Kidney glomerular epithelial cell (primary cell): ENCODE data around the gene MEP1B.
"Not testable (repeated sequence)": the region's sequence is repeated elsewhere in the genome, so short reads cannot be mapped to it uniquely, and the experiment has no call there.

Experiments used
- DNase-seq: peaks from one replicate; lab custom pipeline; 2025; lab: John Stamatoyannopoulos, UW

The MEP1B gene

DNA sequence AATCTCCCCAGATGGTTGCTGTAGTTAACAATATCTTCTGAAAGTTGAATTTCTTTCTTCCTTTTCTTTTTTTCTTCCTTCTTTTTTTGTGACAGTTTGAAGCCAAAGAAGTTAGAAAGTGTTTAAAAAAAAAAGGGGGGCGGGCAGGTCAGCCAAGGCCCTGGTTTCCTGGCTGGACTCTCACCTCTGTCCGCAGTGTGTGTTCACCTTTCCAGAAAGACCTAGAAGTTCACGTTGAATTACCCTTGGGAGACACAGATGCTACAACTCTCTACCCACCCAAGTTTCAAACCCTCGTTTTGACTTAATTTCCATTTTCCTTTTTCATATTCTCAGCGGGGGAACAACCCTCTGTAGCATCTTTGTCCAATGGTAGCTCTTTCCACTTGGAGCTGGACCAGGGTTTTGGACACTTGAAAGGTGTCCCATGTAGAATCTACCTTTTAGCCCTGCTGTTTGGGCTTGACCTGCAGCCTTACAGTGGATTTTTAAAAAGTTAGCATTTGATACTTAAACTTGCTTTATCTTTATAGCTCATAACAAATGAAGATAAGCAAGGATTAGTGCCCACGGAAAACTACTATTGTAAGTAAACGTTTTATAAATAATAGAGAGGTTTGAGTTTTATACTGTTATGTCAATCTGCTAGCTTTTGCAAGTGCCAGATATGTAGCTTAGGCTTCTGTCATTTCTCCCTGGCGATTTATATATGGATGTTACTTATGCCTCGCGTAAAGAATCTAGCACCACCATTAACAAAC is 20.0 kb downstream of the MEP1B start:
- no peak for DNase-seq

GRCh38 chr18:32213693-32214092 is 23.9 kb downstream of the MEP1B start:
- no peak for DNase-seq

GRCh38 chr18:32216390-32216789 is 26.6 kb downstream of the MEP1B start:
- no peak for DNase-seq

- no peak for DNase-seq
These were observed 29.7 kb downstream of the MEP1B start for GRCh38 chr18:32219431-32220018.

DNA sequence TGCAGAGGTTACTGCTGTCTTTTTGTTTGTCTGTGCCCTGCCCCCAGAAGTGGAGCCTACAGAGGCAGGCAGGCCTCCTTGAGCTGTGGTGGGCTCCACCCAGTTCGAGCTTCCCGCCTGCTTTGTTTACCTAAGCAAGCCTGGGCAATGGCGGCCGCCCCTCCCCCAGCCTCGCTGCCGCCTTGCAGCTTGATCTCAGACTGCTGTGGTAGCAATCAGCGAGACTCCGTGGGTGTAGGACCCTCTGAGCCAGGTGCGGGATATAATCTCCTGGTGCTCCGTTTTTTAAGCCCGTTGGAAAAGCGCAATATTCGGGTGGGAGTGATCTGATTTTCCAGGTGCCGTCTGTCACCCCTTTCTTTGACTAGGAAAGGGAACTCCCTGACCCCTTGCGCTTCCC is 43.5 kb downstream of the MEP1B start:
- DNase-seq, result not testable (repeated sequence)

DNA sequence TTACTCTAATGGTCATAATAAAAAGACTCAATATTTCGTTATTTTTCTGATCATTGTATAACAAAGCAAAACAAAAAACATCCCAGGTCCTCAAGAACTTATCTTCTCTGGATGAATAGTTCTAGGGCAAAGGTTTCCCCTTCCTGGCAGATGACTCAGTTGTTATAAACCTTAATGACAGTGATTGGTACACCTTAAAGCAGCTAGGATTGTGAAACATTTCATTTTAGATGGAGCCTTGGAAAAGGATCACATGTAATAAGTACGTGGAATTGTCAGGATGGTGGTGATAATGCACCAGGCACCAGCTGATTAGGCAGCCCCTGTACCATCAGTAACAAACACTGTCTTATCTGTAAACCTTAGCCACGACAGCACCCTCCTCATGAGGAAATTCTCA is 47.2 kb downstream of the MEP1B start:
- no peak for DNase-seq

GRCh38 chr18:32238635-32239268 is 48.9 kb downstream of the MEP1B start:
- no peak for DNase-seq

GRCh38 chr18:32242395-32242794 is 52.6 kb downstream of the MEP1B start:
- no peak for DNase-seq

GRCh38 chr18:32243358-32243757 is 53.5 kb downstream of the MEP1B start:
- DNase-seq, result no peak

DNA sequence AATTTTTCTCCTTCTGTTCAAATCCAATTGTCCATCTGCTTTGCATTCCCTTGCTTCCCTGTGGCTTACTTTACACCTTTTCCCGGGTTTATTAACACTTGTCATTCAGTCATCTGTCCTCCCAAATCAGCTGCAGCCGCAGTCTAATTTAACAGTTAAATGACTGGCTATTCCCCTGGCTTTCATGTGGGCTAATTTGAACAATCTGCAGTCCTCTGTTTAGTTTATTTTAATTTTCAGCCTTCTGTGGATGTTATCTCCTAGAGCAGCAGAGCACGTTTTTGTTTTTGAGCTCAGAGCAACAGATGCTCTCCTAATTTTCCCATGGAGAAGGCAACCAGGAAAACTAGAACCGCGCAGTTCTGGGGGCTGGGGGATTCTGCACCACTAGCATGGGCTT is 55.0 kb downstream of the MEP1B start:
- DNase-seq, result no peak

DNA sequence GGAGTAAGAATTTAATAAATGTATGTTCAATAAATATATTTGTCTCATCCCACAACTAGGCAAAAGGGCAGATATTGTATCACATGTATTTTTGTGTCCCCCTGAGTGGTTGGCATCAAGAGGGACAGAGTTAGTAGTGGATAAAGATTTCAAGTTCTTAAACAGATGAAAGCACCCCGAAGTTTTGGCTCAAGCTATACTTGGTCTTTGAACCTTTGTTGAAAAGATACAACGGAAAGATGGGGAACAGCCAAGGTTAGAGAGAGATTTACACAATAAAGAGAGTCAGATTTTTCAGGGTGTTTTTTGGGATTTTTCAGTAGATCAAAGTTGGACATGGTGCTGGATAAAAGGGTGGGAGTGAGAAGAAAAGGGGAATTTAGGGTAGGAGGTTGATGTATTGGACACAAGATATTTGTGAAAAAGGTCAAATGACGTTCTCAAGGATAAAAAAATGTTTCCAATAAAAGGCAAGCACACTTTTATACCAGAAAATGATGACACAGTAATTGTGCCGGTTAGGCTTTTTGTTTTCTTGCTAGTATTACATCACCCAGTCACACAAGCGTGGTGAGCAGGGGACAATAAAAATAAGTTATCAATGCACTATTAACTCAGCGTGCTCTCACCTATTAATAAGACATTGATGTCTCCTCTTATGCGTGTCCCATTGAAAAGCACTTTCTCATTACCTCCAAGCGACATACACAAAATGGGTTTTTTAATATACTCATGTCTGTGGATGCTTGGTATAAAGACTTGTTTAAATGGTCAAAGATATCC is 59.5 kb downstream of the MEP1B start:
- DNase-seq, result no peak

DNA sequence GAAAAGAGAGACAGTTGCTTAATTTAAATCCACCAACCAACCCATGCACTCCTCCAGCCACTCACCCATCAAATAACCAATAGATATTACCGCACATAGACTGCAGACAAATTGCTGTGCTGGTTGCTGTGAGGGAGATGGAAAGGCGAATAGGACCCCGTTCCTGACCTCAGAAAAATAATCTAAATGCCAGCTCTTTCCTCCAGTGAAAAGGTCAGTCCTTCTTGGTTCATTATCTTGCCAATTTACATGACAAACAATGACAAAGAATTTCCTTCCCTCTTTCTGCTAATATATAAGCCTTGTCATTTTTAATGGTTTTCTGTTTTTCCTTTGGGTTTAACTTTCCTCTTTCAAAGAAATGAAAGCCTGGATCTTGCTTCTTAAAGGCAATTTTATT is 61.6 kb downstream of the MEP1B start:
- no peak for DNase-seq

GRCh38 chr18:32252141-32252860 is 62.5 kb downstream of the MEP1B start:
- DNase-seq, result no peak

DNA sequence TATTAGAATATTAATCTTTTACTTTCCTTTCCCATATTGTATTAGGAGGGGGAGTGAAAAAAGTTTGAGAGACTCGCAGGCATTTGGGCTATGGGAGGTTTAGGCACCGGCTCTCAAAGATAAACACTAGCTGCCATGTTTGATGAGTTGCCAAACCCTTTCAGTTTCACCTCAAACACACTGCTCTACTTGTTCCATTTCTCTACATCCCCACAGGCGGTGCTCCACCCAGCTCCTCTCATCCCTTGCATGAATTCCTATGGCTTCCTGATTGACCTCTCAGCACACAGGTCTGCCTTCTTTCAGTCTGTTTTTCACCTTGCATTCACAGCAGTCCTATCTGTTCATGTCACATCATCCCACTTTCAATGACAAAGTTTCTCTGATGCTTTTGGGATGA is 65.7 kb downstream of the MEP1B start:
- no peak for DNase-seq

DNA sequence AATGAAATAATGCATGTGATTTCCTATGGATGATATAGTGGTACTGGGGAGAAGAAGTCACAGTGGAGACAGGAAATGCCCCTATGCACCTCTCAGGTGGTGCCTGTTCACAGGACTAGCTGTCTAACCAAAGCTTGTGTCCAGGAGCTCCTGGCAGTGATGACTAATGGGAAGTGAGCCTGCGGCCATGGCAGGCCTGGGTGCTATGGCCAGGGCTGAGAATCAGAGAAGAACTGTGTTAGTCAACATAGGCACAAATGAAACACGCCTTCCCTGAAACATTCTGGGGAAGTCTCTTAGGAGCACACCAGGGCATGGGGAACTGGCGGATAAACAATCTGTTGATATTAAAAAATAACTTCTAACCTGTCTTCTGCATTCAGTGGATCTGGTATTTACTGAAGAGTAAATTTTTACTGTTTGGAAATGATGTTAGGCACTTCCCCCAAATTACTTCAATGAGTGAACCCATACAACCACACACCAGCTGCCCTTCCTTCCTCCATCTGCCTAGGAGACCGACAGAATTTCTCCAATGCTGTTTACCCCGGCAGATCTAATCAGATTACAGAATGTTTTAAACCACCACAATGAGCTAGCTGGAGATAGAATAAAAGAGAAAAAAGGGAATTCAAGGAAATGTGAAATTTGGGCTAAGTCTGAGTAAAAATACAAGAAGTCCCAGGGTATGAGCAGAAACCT is 67.4 kb downstream of the MEP1B start:
- DNase-seq, result no peak

GRCh38 chr18:32258148-32258547 is 68.3 kb downstream of the MEP1B start:
- DNase-seq, result no peak

GRCh38 chr18:32258558-32259204 is 68.8 kb downstream of the MEP1B start:
- DNase-seq, result no peak

GRCh38 chr18:32259553-32259952 is 69.7 kb downstream of the MEP1B start:
- no peak for DNase-seq

- DNase-seq, result no peak
These were observed 71.2 kb downstream of the MEP1B start for GRCh38 chr18:32261003-32261402.

- no peak for DNase-seq
These were observed 72.3 kb downstream of the MEP1B start for GRCh38 chr18:32262092-32262491.

DNA sequence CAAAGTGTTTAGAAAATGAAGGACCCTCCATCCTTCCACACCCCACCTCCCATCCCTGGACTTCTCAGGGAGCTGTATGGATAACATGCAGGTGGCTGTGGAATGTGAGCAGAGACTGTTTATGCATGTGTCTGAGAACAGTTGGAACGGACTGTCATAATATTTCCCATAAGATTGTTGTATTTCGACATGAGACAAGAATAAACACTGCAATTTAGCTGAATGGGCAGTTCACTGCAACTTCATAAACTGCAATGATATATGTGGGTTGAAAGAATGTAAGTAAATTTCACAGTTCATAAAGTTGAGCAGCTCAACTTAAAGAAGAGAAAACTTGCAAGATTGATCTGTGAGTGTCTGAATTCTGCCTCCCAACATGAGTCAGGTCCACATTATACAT is 74.6 kb downstream of the MEP1B start:
- DNase-seq, result no peak
